ENCODE data around the gene ERN2. TPM values are rescaled to one million over a fixed set of nuclear protein-coding genes. Genes with fewer than 3 reads are reported as not detected.

Gene ERN2
- 0.20 TPM in 1 of 2 replicates, not detected in the other for total RNA-seq

DNA sequence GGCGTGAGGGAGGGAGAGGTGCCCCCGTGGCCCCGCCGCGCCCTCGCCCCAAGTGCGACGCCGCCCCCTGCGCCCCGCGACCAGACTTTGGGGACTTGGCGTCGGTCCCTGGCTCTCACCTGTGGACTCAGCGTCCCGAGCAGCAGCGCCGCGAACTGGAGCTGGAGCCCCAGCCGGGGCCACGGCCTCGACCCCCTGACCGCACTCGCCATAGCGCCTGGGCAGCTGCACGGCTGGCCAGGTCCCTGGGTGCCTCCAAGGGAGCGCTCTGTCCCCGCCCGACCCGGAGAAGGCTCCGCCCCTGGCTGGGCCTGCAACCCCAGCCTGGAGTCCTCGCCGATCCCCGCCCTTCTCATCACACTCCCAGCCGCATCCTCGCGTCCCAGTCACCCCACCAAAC is at the start of gene ERN2:
ERN2 (minus strand) TSS at position 247 of the 400 bp plus-strand sequence; CDS start at position 212, 35 bp downstream.

DNA sequence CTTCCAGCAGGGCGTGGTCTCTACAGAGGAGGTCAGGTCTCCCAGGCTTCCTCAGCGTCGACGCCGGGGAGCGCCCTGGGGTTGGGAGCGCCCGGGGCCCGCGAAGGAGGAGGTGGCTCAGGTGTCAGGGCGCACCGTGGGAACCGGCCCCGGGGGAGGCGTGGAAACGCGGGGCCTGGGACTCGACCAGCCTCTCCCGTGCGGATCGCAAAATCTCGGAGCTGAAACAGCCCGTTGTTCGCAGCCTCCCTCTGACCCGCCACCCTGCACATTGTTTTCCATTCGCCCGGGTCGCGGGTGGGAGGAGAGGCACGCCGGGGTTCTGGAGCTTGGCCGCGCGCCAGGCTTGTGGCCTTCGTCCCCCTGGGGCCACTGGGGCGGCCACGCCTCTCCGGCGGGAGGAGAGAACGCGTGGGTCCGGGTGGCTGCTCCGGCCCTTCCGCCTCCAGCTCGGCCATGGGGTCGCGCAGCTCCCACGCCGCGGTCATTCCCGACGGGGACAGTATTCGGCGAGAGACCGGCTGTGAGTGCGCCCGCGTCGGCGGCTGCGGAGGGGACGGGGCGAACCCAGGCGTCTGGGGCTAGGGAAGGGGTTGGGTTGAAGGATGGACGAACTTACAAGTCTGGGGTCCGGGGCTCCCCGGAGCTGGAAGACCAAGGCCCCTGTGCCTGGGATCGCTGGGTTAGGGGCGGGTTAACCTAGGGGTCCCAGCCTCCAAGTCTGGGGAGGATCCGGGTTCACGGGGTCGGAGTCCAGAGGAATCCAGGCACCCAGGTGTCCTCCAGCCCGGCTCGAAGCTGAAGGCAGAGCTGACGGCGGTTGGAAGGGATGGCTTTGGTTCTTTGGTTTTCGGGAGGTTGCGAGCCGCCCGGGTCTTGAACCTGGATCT is 41.8 kb upstream of the ERN2 start, which contains the start of gene CHP2:
CHP2 (plus strand) TSS at position 433 of the 890 bp plus-strand sequence; CDS start at position 457, 24 bp downstream.

DNA sequence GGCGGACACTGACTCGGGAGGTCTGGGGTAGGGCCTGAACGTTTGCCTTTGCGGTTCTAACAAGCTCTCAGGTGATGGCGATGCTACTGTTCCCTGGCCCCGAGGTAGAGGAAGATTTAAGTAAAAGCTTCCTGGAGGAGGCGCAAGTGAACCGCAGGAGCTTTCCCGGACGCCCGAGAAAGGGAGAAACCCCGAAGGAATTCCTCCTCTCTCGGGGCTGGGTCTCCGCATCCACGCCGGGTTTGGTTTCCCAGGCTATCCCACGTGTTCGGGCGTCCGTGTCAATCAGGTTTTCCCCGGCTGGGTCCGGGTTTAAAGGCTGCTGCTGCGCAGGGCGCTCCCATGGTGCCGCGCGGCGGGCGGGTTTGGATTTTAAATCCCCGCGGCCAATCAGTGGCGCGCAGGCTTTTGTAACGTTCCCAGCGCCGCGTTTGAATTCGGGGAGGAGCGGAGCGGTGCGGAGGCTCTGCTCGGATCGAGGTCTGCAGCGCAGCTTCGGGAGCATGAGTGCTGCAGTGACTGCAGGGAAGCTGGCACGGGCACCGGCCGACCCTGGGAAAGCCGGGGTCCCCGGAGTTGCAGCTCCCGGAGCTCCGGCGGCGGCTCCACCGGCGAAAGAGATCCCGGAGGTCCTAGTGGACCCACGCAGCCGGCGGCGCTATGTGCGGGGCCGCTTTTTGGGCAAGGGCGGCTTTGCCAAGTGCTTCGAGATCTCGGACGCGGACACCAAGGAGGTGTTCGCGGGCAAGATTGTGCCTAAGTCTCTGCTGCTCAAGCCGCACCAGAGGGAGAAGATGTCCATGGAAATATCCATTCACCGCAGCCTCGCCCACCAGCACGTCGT is 34.4 kb downstream of the ERN2 start, which contains the start of gene PLK1:
PLK1 (plus strand) TSS at position 460 of the 844 bp plus-strand sequence; CDS start at position 504, 44 bp downstream.

DNA sequence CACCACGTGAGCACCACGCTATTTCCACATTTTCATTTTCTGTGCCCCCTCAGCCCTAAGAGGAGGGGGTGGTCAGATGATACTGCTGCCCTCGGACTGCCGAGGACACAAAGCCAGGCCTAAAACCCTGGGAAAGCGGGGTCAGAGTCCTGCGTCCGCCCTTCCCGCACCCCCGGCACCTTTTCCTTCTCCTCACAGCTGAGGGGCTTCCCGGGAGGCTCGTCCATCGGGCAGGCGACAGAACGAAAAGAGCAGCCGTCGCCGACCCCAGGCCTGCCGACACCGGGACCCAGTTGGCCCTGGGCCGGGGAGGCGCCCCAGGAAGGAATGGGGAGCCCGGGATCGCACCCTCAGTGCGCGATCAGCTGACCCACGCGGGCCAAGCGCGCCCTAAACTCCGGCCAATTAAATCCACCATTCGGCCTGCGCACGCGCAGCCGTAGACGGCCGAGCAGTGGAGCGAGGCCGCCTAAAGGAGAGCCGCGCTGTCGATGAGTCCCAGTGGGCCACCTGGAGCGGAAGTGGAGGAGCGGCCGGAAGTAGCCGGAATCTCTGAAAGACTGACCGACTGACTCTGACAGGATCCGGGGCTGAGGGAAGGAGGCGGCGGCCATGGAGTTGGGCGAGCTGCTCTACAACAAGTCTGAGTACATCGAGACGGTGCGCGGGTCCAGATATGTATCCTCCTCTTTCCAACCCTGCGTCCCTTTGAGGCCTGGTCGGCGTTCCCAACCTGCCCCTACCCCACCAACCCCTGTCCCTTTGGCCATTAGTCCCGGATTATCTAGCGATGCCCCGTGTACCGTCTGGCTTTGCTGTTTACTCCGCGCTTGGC is 71.9 kb downstream of the ERN2 start, which contains the start of the genes DCTN5 and PALB2:
DCTN5 (plus strand) TSS at position 536 of the 835 bp plus-strand sequence; CDS start at position 613, 77 bp downstream.
PALB2 (minus strand) TSS at position 380 of the 835 bp plus-strand sequence; CDS start at position 227, 153 bp downstream.

Other genes with a start within 250 kb of the ERN2 start
- gene GGA2, start 202.7 kb downstream of the ERN2 start, total RNA-seq: 19.1 and 21.3 TPM in 2 replicates
- gene EARS2, start 155.9 kb downstream of the ERN2 start, total RNA-seq: 23.7 and 62.8 TPM in 2 replicates
- 120 and 176 TPM in 2 replicates for gene UBFD1, start 155.5 kb downstream of the ERN2 start, total RNA-seq
- gene NDUFAB1, start 116.9 kb downstream of the ERN2 start, total RNA-seq: 25.5 and 50.5 TPM in 2 replicates
- gene PALB2, start 71.9 kb downstream of the ERN2 start, total RNA-seq: 6.9 and 12.9 TPM in 2 replicates
- gene DCTN5, start 71.8 kb downstream of the ERN2 start, total RNA-seq: 35.2 and 37.8 TPM in 2 replicates
- 4.1 and 4.4 TPM in 2 replicates for gene PLK1, start 34.3 kb downstream of the ERN2 start, total RNA-seq
- not detected in 2 replicates for gene CHP2, start 41.8 kb upstream of the ERN2 start, total RNA-seq
- 0.15 TPM in 1 of 2 replicates, not detected in the other for gene PRKCB, start 122.8 kb upstream of the ERN2 start, total RNA-seq